Glutamatergic neuron (in vitro differentiated cells): ENCODE results near the gene SLIT3. TPM values are rescaled to one million over a fixed set of nuclear protein-coding genes. Genes with fewer than 3 reads are reported as not detected.

Source experiments
- DNase-seq: peaks from one replicate; pipeline ENCODE4 v3.0.0; 2022
- H3K27ac Mint-ChIP-seq: one replicate; pipeline ENCODE4 v1.8.0; 2020; ENCODE audit warnings: mild to moderate bottlenecking, mixed read lengths, inconsistent platforms; ENCODE audit not compliant: unreplicated experiment
- H3K27me3 Mint-ChIP-seq: one replicate; pipeline ENCODE4 v1.8.0; 2020; ENCODE audit warnings: mild to moderate bottlenecking, moderate library complexity, mixed read lengths, inconsistent platforms; ENCODE audit not compliant: unreplicated experiment
- H3K36me3 Mint-ChIP-seq: one replicate; pipeline ENCODE4 v1.8.0; 2020; ENCODE audit warnings: mild to moderate bottlenecking, mixed read lengths, inconsistent platforms; ENCODE audit not compliant: unreplicated experiment
- H3K4me1 Mint-ChIP-seq: one replicate; pipeline ENCODE4 v1.8.0; 2020; ENCODE audit warnings: mild to moderate bottlenecking, low read depth, mixed read lengths, inconsistent platforms; ENCODE audit not compliant: unreplicated experiment
- H3K4me3 Mint-ChIP-seq: one replicate; pipeline ENCODE4 v1.8.0; 2020; ENCODE audit warnings: mild to moderate bottlenecking, mixed read lengths, inconsistent platforms; ENCODE audit not compliant: unreplicated experiment
- H3K9me3 Mint-ChIP-seq: one replicate; pipeline ENCODE4 v1.8.0; 2020; ENCODE audit warnings: mild to moderate bottlenecking, moderate library complexity, mixed read lengths, inconsistent platforms; ENCODE audit not compliant: unreplicated experiment
- CTCF ChIP-seq: fragments of 200-600 bp; sonication (generic); IDR thresholded peaks from one replicate; pipeline ENCODE4 v1.5.0; 2021; ENCODE audit not compliant: partially characterized antibody, unreplicated experiment
- total RNA-seq: library from RNA; stranded (reverse); fragmentation: NEBNext Ultra II Directional; extraction: Animal tissue kit (Norgen Biotek cat#: 25700); gene quantifications from one replicate; pipeline ENCODE4 v1.2.1, GENCODE V29; 2021; ENCODE audit not compliant: unreplicated experiment

Gene SLIT3
- total RNA-seq, 1 donor from 2014 or later = 11.5 TPM

- no peak for DNase-seq
- no peak for TF ChIP-seq CTCF
- Mint-ChIP-seq H3K4me1 (peaks cover 11% of the 10 kb centered on the region), H3K36me3 (no peaks in the 10 kb centered on the region), H3K27ac (no peak overlapping the region), H3K27me3 (peaks cover 6% of the 10 kb centered on the region), H3K4me3 (no peak overlapping the region), H3K9me3 (peaks cover 5% of the 10 kb centered on the region)
Measured at GRCh38 chr5:168860081-168860480, 440.9 kb downstream of the SLIT3 start.

- no peak for TF ChIP-seq CTCF
- Mint-ChIP-seq H3K27me3 (peaks cover 9% of the 10 kb centered on the region), H3K36me3 (no peaks in the 10 kb centered on the region), H3K27ac (no peak overlapping the region), H3K4me3 (no peak overlapping the region), H3K4me1 (peaks cover 16% of the 10 kb centered on the region), H3K9me3 (peaks cover 5% of the 10 kb centered on the region)
- DNase-seq = no peak
Measured at GRCh38 chr5:168859471-168859870, 441.5 kb downstream of the SLIT3 start.

- H3K27ac Mint-ChIP-seq = no peak overlapping the region
- peaks cover 9% of the 10 kb centered on the region for H3K27me3 Mint-ChIP-seq
- TF ChIP-seq CTCF = no peak
- H3K9me3 Mint-ChIP-seq = peaks cover 5% of the 10 kb centered on the region
- no peak overlapping the region for H3K4me3 Mint-ChIP-seq
- peaks cover 16% of the 10 kb centered on the region for H3K4me1 Mint-ChIP-seq
- H3K36me3 Mint-ChIP-seq = no peaks in the 10 kb centered on the region
- no peak for DNase-seq
Measured at GRCh38 chr5:168858994-168859393, 441.9 kb downstream of the SLIT3 start.

- Mint-ChIP-seq H3K9me3 (peaks cover 5% of the 10 kb centered on the region), H3K27me3 (peaks cover 9% of the 10 kb centered on the region), H3K4me1 (peaks cover 16% of the 10 kb centered on the region), H3K36me3 (no peaks in the 10 kb centered on the region), H3K27ac (no peak overlapping the region), H3K4me3 (no peak overlapping the region)
- TF ChIP-seq CTCF = no peak
- DNase-seq = no peak
Measured at GRCh38 chr5:168858371-168858770, 442.6 kb downstream of the SLIT3 start.

- Mint-ChIP-seq H3K27me3 (peaks cover 11% of the 10 kb centered on the region), H3K4me3 (no peak overlapping the region), H3K9me3 (peaks cover 5% of the 10 kb centered on the region), H3K4me1 (peaks cover 28% of the 10 kb centered on the region), H3K36me3 (no peaks in the 10 kb centered on the region), H3K27ac (no peak overlapping the region)
- no peak for DNase-seq
- TF ChIP-seq CTCF = no peak
Measured at GRCh38 chr5:168853972-168854371, 447.0 kb downstream of the SLIT3 start.
